Activated naive CD4-positive, alpha-beta T cell treated with anti-CD3 and anti-CD28 coated beads for 36 hours (primary cell): ENCODE results near the gene UNC5CL. TPM values are rescaled to one million over a fixed set of nuclear protein-coding genes. Genes with fewer than 3 reads are reported as not detected.
A peak's percentile ranks its signal among the peaks of the same experiment; 100 is the strongest.
"Not testable (repeated sequence)": the region's sequence is repeated elsewhere in the genome, so short reads cannot be mapped to it uniquely, and the experiment has no call there.

ENCODE experiments used
- CTCF ChIA-PET: fragments of 350-600 bp; sonication (Branson Sonifier 250); formaldehyde crosslinking; loops from one replicate; lab custom pipeline; 2021; ENCODE audit warnings: antibody characterized with exemption; lab: Charles Lee
- DNase-seq: peaks from one replicate; pipeline ENCODE4 v3.0.0-alpha.2; 2020
- H3K27ac Mint-ChIP-seq: one replicate; pipeline ENCODE4 v1.8.0; 2021; ENCODE audit warnings: mild to moderate bottlenecking, mixed read lengths
- H3K27me3 Mint-ChIP-seq: one replicate; pipeline ENCODE4 v1.8.0; 2021; ENCODE audit warnings: low read depth, mixed read lengths
- H3K36me3 Mint-ChIP-seq: one replicate; pipeline ENCODE4 v1.8.0; 2021; ENCODE audit warnings: low read depth, mixed read lengths
- H3K4me1 Mint-ChIP-seq: one replicate; pipeline ENCODE4 v1.8.0; 2021; ENCODE audit warnings: low read depth, mixed read lengths
- H3K4me3 Mint-ChIP-seq: one replicate; pipeline ENCODE4 v1.8.0; 2021; ENCODE audit warnings: mild to moderate bottlenecking, moderate library complexity, mixed read lengths
- H3K9me3 Mint-ChIP-seq: one replicate; pipeline ENCODE4 v1.8.0; 2021; ENCODE audit warnings: mixed read lengths
- intact Hi-C: fragments of 100-400 bp; cut with micrococcal nuclease; formaldehyde crosslinking; loops from one replicate; pipeline ENCODE4 v1.15.1; 2023
- total RNA-seq, 2 experiments: library from RNA; stranded (reverse); gene quantifications; one replicate each; pipeline ENCODE4 v1.2.3, GENCODE V29; 2021

UNC5CL gene
- total RNA-seq, 2 experiments from 2014 or later = 2.3 to 3.0 TPM

GRCh38 chr6:41017663-41018062 lies 21.4 kb downstream of the UNC5CL start:
- DNase-seq = no peak
- Mint-ChIP-seq H3K36me3 (no peaks in the 10 kb centered on the region), H3K9me3 (no peaks in the 10 kb centered on the region), H3K27ac (no peak overlapping the region), H3K4me1 (no peaks in the 10 kb centered on the region), H3K27me3 (no peaks in the 10 kb centered on the region), H3K4me3 (no peak overlapping the region)
- CTCF ChIA-PET = interaction anchor here (1.9 kb wide), 1 partner anchor 10 kb away, joined by 11 read pairs; no protein-coding TSS in a partner anchor
- intact Hi-C loops = no loop called here

DNA sequence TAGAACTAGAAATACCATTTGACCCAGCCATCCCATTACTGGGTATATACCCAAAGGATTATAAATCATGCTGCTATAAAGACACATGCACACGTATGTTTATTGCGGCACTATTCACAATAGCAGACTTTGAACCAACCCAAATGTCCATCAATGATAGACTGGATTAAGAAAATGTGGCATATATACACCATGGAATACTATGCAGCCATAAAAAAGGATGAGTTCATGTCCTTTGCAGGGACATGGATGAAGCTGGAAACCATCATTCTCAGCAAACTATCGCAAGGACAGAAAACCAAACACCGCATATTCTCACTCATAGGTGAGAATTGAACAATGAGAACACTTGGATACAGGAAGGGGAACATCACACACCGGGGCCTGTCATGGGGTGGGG lies 23.2 kb downstream of the UNC5CL start:
- H3K36me3 Mint-ChIP-seq, H3K27me3 Mint-ChIP-seq, H3K27ac Mint-ChIP-seq, intact Hi-C loops, H3K9me3 Mint-ChIP-seq, DNase-seq, H3K4me1 Mint-ChIP-seq, H3K4me3 Mint-ChIP-seq: not testable (repeated sequence)
- CTCF ChIA-PET = interaction anchor here (1.3 to 1.9 kb wide), 3 partner anchors 12 to 24 kb away, joined by 7 to 11 read pairs (median 7); partner anchors contain the start of gene UNC5CL

DNA sequence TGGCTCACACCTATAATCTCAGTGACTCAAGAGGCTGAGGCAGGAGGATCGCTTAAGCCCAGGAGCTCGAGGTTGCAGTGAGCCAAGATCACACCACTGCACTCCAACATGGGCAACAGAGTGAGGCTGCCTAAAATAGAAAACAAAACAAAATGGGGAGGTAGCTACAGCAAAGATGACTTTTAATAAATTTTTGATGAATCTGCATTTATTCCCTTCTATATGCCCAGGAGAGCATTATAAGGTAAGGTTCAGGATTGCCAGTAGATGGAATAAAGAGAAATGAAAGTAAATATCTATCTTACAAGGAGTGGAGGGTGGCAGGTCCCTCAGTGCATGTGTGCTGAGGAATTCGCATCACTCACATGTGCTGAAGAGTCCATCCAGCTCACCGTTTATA lies 24.2 kb downstream of the UNC5CL start:
- Mint-ChIP-seq H3K27me3 (no peaks in the 10 kb centered on the region), H3K36me3 (no peaks in the 10 kb centered on the region), H3K9me3 (no peaks in the 10 kb centered on the region), H3K27ac (no peak overlapping the region), H3K4me3 (no peak overlapping the region), H3K4me1 (no peaks in the 10 kb centered on the region)
- intact Hi-C loops = no loop called here
- no peak for DNase-seq
- CTCF ChIA-PET = interaction anchor here (0.8 to 1.4 kb wide), 3 partner anchors 10 to 25 kb away, joined by 3 to 7 read pairs (median 7); partner anchors contain the start of gene UNC5CL

- CTCF ChIA-PET = interaction anchor here (0.7 kb wide), 1 partner anchor 15 kb away, joined by 4 read pairs; no protein-coding TSS in a partner anchor
- Mint-ChIP-seq H3K9me3 (no peaks in the 10 kb centered on the region), H3K36me3 (no peaks in the 10 kb centered on the region), H3K27ac (no peak overlapping the region), H3K4me1 (no peaks in the 10 kb centered on the region), H3K27me3 (no peaks in the 10 kb centered on the region), H3K4me3 (no peak overlapping the region)
- no peak for DNase-seq
- intact Hi-C loops = no loop called here
Observed at GRCh38 chr6:41013466-41014153, 25.4 kb downstream of the UNC5CL start.

- intact Hi-C loops = no loop called here
- no peaks in the 10 kb centered on the region for H3K27me3 Mint-ChIP-seq
- CTCF ChIA-PET = interaction anchor here (0.9 to 1.4 kb wide), 2 partner anchors 17 to 28 kb away, joined by 4 read pairs; partner anchors contain the start of gene UNC5CL
- H3K27ac Mint-ChIP-seq = no peak overlapping the region
- H3K9me3 Mint-ChIP-seq = no peaks in the 10 kb centered on the region
- no peak overlapping the region for H3K4me3 Mint-ChIP-seq
- no peak for DNase-seq
- no peaks in the 10 kb centered on the region for H3K36me3 Mint-ChIP-seq
- H3K4me1 Mint-ChIP-seq = no peaks in the 10 kb centered on the region
Observed at GRCh38 chr6:41011673-41012072, 27.3 kb downstream of the UNC5CL start.

GRCh38 chr6:41009669-41010068 lies 29.4 kb downstream of the UNC5CL start:
- CTCF ChIA-PET = interaction anchor here (1.3 to 2.1 kb wide), 2 partner anchors 12 to 19 kb away, joined by 5 to 9 read pairs; no protein-coding TSS in a partner anchor
- Mint-ChIP-seq H3K27ac (no peak overlapping the region), H3K27me3 (peaks cover 2% of the 10 kb centered on the region), H3K4me3 (no peak overlapping the region), H3K36me3 (no peaks in the 10 kb centered on the region), H3K4me1 (no peaks in the 10 kb centered on the region), H3K9me3 (no peaks in the 10 kb centered on the region)
- DNase-seq = no peak
- intact Hi-C loops = no loop called here

- Mint-ChIP-seq H3K27ac (no peak overlapping the region), H3K27me3 (peaks cover 7% of the 10 kb centered on the region), H3K36me3 (no peaks in the 10 kb centered on the region), H3K4me1 (no peaks in the 10 kb centered on the region), H3K4me3 (no peak overlapping the region), H3K9me3 (no peaks in the 10 kb centered on the region)
- CTCF ChIA-PET = interaction anchor here (0.6 to 1.0 kb wide), 5 partner anchors 9 to 327 kb away, joined by 3 to 4 read pairs (median 3); no protein-coding TSS in a partner anchor
- intact Hi-C loops = no loop called here
- DNase-seq = no peak
Observed at GRCh38 chr6:41008011-41008410, 31.0 kb downstream of the UNC5CL start.

- not testable (repeated sequence) for H3K27ac Mint-ChIP-seq, H3K4me3 Mint-ChIP-seq, H3K36me3 Mint-ChIP-seq, H3K9me3 Mint-ChIP-seq, DNase-seq, H3K27me3 Mint-ChIP-seq, H3K4me1 Mint-ChIP-seq
- CTCF ChIA-PET = interaction anchor here (0.6 to 1.0 kb wide), 3 partner anchors 11 to 59 kb away, joined by 3 read pairs; no protein-coding TSS in a partner anchor
- intact Hi-C loops = loop anchor here (1.0 kb wide), 5 partner anchors 20 to 311 kb away; partner anchors contain the start of gene UNC5CL
Observed at GRCh38 chr6:41006980-41007379, 32.0 kb downstream of the UNC5CL start.

DNA sequence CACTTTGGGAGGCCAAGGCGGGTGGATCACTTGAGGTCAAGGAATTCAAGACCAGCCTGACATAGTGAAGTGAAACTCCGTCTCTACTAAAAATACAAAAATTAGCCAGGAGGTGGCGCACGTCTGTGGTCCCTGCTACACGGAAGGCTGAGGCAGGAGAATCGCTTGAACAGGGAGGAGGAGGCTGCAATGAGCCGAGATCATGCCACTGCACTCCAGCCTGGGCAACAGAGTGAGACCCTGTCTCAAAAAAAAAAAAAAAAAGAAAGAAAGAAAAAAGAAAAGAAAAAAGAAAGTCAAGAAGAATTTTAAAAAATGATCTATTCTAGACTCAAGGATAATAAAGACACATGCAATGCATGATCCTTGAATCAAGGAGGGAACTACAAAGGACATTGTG lies 32.8 kb downstream of the UNC5CL start:
- intact Hi-C loops = loop anchor here (1.0 kb wide), 5 partner anchors 21 to 312 kb away; partner anchors contain the start of gene UNC5CL
- CTCF ChIA-PET = interaction anchor here (1.0 kb wide), 1 partner anchor 21 kb away, joined by 3 read pairs; no protein-coding TSS in a partner anchor
- H3K36me3 Mint-ChIP-seq, H3K27me3 Mint-ChIP-seq, H3K4me1 Mint-ChIP-seq, H3K4me3 Mint-ChIP-seq, H3K9me3 Mint-ChIP-seq, H3K27ac Mint-ChIP-seq: not testable (repeated sequence)
- peak; percentile 70 for DNase-seq

- no peaks in the 10 kb centered on the region for H3K4me1 Mint-ChIP-seq
- no peaks in the 10 kb centered on the region for H3K36me3 Mint-ChIP-seq
- no peaks in the 10 kb centered on the region for H3K9me3 Mint-ChIP-seq
- no peak overlapping the region for H3K27ac Mint-ChIP-seq
- no peak overlapping the region for H3K4me3 Mint-ChIP-seq
- intact Hi-C loops = no loop called here
- DNase-seq = no peak
- CTCF ChIA-PET = interaction anchor here (2.4 kb wide), 1 partner anchor 26 kb away, joined by 10 read pairs; no protein-coding TSS in a partner anchor
- peaks cover 14% of the 10 kb centered on the region for H3K27me3 Mint-ChIP-seq
Observed at GRCh38 chr6:41002168-41002567, 36.9 kb downstream of the UNC5CL start.

GRCh38 chr6:41000248-41000647 lies 38.8 kb downstream of the UNC5CL start:
- Mint-ChIP-seq H3K4me1 (no peaks in the 10 kb centered on the region), H3K27ac (no peak overlapping the region), H3K27me3 (peaks cover 17% of the 10 kb centered on the region), H3K36me3 (no peaks in the 10 kb centered on the region), H3K4me3 (no peak overlapping the region), H3K9me3 (no peaks in the 10 kb centered on the region)
- intact Hi-C loops = no loop called here
- DNase-seq = no peak
- CTCF ChIA-PET = interaction anchor here (0.7 kb wide), 1 partner anchor 25 kb away, joined by 3 read pairs; no protein-coding TSS in a partner anchor

- H3K27me3 Mint-ChIP-seq = peaks cover 15% of the 10 kb centered on the region
- no peak overlapping the region for H3K4me3 Mint-ChIP-seq
- no peak overlapping the region for H3K27ac Mint-ChIP-seq
- intact Hi-C loops = no loop called here
- H3K4me1 Mint-ChIP-seq = no peaks in the 10 kb centered on the region
- no peaks in the 10 kb centered on the region for H3K9me3 Mint-ChIP-seq
- DNase-seq = peak; percentile 34
- CTCF ChIA-PET = interaction anchor here (0.7 to 2.9 kb wide), 3 partner anchors 8 to 28 kb away, joined by 3 to 9 read pairs (median 3); no protein-coding TSS in a partner anchor
- no peaks in the 10 kb centered on the region for H3K36me3 Mint-ChIP-seq
Observed at GRCh38 chr6:40999569-40999968, 39.5 kb downstream of the UNC5CL start.
